ENCODE measurements around the gene DAPL1. TPM values are rescaled to one million over a fixed set of nuclear protein-coding genes. Genes with fewer than 3 reads are reported as not detected.

The DAPL1 gene
- total RNA-seq, 1 donor from 2014 or later: 101 TPM

DNA sequence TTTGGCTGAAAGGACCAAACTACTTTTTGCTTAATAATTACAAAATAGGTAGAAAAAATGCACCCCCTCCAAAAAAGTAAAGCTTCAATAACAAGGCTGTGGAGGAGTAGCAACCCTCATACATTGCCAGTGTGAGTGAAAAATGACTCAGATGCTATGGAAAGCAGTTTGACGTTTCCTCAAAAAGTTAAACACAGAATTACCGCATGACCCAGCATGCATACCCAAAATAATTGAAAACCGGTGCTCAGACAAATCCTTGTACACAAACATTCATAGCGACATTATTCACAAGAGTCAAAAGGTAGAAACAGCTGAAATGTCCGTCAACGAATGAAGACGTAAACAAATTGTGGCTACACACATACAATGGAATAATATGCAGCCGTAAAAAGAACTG lies 38.8 kb upstream of the DAPL1 start:
- H3K36me3 ChIP-seq: no peaks in the 10 kb centered on the region
- H3K9me3 ChIP-seq: no peaks in the 10 kb centered on the region
- intact Hi-C loops (cut with DNase I): loop anchor here (10.0 kb wide), 1 partner anchor 302 kb away; the partner anchor contains the start of genes CCDC148 and PKP4
- H3K27me3 ChIP-seq: no peaks in the 10 kb centered on the region
- peaks cover 13% of the 10 kb centered on the region for H3K4me1 ChIP-seq
- DNase-seq (ENCODE audit: extremely low spot score in 2 of 2): no peak
- H3K27ac ChIP-seq: no peak overlapping the region
- TF ChIP-seq POLR2A (IDR thresholded peaks at IDR 0.05) (no peak), POLR2AphosphoS5 (IDR thresholded peaks at IDR 0.05; ENCODE audit: insufficient read depth in 1 of 2, low read depth in 1 of 2) (no peak)
- TF ChIP-seq, protein P1, sequence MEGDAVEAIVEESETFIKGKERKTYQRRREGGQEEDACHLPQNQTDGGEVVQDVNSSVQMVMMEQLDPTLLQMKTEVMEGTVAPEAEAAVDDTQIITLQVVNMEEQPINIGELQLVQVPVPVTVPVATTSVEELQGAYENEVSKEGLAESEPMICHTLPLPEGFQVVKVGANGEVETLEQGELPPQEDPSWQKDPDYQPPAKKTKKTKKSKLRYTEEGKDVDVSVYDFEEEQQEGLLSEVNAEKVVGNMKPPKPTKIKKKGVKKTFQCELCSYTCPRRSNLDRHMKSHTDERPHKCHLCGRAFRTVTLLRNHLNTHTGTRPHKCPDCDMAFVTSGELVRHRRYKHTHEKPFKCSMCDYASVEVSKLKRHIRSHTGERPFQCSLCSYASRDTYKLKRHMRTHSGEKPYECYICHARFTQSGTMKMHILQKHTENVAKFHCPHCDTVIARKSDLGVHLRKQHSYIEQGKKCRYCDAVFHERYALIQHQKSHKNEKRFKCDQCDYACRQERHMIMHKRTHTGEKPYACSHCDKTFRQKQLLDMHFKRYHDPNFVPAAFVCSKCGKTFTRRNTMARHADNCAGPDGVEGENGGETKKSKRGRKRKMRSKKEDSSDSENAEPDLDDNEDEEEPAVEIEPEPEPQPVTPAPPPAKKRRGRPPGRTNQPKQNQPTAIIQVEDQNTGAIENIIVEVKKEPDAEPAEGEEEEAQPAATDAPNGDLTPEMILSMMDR (IDR thresholded peaks at IDR 0.05): no peak
- H3K4me3 ChIP-seq: no peak overlapping the region

- Histone ChIP-seq H3K9me3 (no peaks in the 10 kb centered on the region), H3K4me1 (peaks cover 13% of the 10 kb centered on the region), H3K36me3 (no peaks in the 10 kb centered on the region), H3K4me3 (no peak overlapping the region), H3K27ac (no peak overlapping the region), H3K27me3 (no peaks in the 10 kb centered on the region)
- TF ChIP-seq POLR2AphosphoS5 (IDR thresholded peaks at IDR 0.05; ENCODE audit: insufficient read depth in 1 of 2, low read depth in 1 of 2) (no peak), POLR2A (IDR thresholded peaks at IDR 0.05) (no peak)
- TF ChIP-seq, protein P1 (IDR thresholded peaks at IDR 0.05): no peak
- no peak for DNase-seq (ENCODE audit: extremely low spot score in 2 of 2)
- intact Hi-C loops (cut with DNase I): loop anchor here (10.0 kb wide), 1 partner anchor 302 kb away; the partner anchor contains the start of genes CCDC148 and PKP4
Observed at GRCh38 chr2:158756976-158757375, 38.1 kb upstream of the DAPL1 start.

DNA sequence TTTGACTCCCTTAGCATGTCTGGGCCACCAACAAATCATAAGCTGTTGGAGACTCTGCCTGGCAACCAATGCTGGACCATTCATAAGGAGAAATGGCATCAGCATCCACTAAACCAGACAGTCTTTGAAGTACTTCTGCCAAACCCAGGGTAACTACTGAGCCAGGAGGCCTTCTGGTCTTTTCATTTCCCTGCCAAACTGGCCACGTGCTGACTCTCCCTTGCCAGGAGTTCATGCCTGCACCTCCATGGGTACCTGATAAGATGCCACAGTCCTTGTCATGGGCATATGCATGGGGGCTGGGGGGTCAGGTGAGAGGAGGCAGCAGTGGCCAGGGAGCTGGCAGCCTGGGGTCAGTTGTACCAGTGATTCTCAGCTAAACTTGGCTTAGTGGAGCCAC lies 34.2 kb upstream of the DAPL1 start:
- Histone ChIP-seq H3K9me3 (no peaks in the 10 kb centered on the region), H3K4me3 (no peak overlapping the region), H3K4me1 (peaks cover 9% of the 10 kb centered on the region), H3K27me3 (no peaks in the 10 kb centered on the region), H3K27ac (no peak overlapping the region), H3K36me3 (no peaks in the 10 kb centered on the region)
- TF ChIP-seq POLR2AphosphoS5 (IDR thresholded peaks at IDR 0.05; ENCODE audit: insufficient read depth in 1 of 2, low read depth in 1 of 2): no peak
- TF ChIP-seq POLR2A (IDR thresholded peaks at IDR 0.05): no peak
- TF ChIP-seq, protein P1 (IDR thresholded peaks at IDR 0.05): no peak
- no peak for DNase-seq (ENCODE audit: extremely low spot score in 2 of 2)
- intact Hi-C loops (cut with DNase I): no loop called here

DNA sequence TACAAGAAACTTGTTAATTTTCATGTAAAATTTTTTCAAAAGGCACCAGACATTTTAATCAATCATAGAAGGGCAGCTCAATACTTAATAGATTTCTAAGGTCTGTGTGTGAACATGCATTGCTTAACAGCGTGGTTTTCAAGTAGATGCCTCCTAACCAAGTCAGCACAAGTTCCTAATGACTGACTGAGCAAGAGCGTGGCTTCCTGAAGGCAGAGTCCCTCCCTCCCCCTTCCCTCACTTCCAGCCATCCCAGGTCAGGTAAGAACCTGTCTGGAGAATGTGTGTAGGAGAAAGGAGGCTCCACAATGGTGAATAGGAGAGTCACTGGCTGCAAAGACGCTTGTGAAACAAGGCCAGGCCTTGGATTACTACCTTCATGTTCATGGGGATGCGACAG lies 33.5 kb upstream of the DAPL1 start:
- DNase-seq (ENCODE audit: extremely low spot score in 2 of 2): no peak
- Histone ChIP-seq H3K4me1 (peaks cover 9% of the 10 kb centered on the region), H3K4me3 (no peak overlapping the region), H3K9me3 (no peaks in the 10 kb centered on the region), H3K36me3 (no peaks in the 10 kb centered on the region), H3K27ac (no peak overlapping the region), H3K27me3 (no peaks in the 10 kb centered on the region)
- intact Hi-C loops (cut with DNase I): no loop called here
- TF ChIP-seq POLR2AphosphoS5 (IDR thresholded peaks at IDR 0.05; ENCODE audit: insufficient read depth in 1 of 2, low read depth in 1 of 2) (peak in 1 of 2 donors; percentile 66), POLR2A (IDR thresholded peaks at IDR 0.05) (no peak)
- TF ChIP-seq, protein P1 (IDR thresholded peaks at IDR 0.05): no peak

DNA sequence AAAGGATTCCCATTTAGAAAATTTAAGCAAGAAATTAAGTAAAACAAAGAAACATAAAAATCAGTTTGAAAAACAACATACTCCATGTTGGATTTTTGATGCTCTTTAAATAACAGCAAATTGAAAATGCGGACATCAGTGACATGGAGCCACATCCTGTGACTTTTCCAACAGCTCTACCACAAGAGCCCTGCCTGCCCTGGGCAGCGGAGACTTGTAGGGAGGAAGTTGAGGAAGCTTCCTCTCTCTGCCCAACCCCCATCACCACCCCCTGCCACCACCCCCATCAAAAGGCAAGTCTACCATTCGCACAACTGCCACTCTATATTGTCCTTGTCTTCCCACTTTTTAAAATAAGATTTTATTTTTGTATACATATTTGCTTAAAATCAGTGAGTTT lies 32.8 kb upstream of the DAPL1 start:
- no peak for DNase-seq (ENCODE audit: extremely low spot score in 2 of 2)
- no peaks in the 10 kb centered on the region for H3K27me3 ChIP-seq
- no peak overlapping the region for H3K4me3 ChIP-seq
- peaks cover 9% of the 10 kb centered on the region for H3K4me1 ChIP-seq
- no peaks in the 10 kb centered on the region for H3K9me3 ChIP-seq
- no peaks in the 10 kb centered on the region for H3K36me3 ChIP-seq
- intact Hi-C loops (cut with DNase I): no loop called here
- no peak overlapping the region for H3K27ac ChIP-seq
- TF ChIP-seq, protein P1 (IDR thresholded peaks at IDR 0.05): no peak
- no peak for TF ChIP-seq POLR2AphosphoS5 (IDR thresholded peaks at IDR 0.05; ENCODE audit: insufficient read depth in 1 of 2, low read depth in 1 of 2)
- no peak for TF ChIP-seq POLR2A (IDR thresholded peaks at IDR 0.05)
